SK-N-SH (cell line): Measurements from ENCODE around the gene PEX11G. TPM values are rescaled to one million over a fixed set of nuclear protein-coding genes. Genes with fewer than 3 reads are reported as not detected.

Experiments
- CTCF ChIA-PET: fragments of 300-600, 350-600 bp; formaldehyde crosslinking; extraction: SDS; loops from one replicate; lab custom pipeline; 2021; lab: Yijun Ruan, JAX
- POLR2A ChIA-PET: fragments of 350-600 bp; sonication (Branson Sonifier 250); formaldehyde crosslinking; extraction: SDS; loops from one replicate; lab custom pipeline; 2020; ENCODE audit warnings: antibody characterized with exemption, inconsistent platforms; lab: Yijun Ruan, JAX
- DNase-seq: peaks from one replicate; pipeline ENCODE4 v3.0.0; 2012
- H2AFZ ChIP-seq: fragments of 200-600 bp; sonication (generic); 2 replicates; pipeline ENCODE4 v1.8.1; 2016; ENCODE audit warnings: antibody characterized with exemption, mild to moderate bottlenecking, low read depth
- H3F3A ChIP-seq: fragments of 200-600 bp; sonication (generic); replicated peaks from 2 replicates; pipeline ENCODE3; 2016; ENCODE audit warnings: antibody characterized with exemption, mild to moderate bottlenecking; ENCODE audit not compliant: insufficient read depth
- H3K27ac ChIP-seq, 2 experiments: fragments of 200-500 bp in 1 of 2; fragments of 200-600 bp in 1 of 2; sonication (Bioruptor generic) in 1 of 2; sonication (generic), shearing (Covaris generic) in 1 of 2; 2 replicates each; pipeline versions ENCODE4 v1.5.1 to v1.6.1; 2014 to 2016; ENCODE audit warnings: low read depth in 2 of 2, inconsistent platforms in 1 of 2, low read length in 1 of 2, mild to moderate bottlenecking in 1 of 2, mixed read lengths in 1 of 2
- H3K27me3 ChIP-seq: fragments of 200-600 bp; sonication (generic), shearing (Covaris generic); 2 replicates; pipeline ENCODE4 v1.6.1; 2016; ENCODE audit warnings: mixed run types; ENCODE audit not compliant: insufficient read depth
- H3K36me3 ChIP-seq, 2 experiments: fragments of 200-500 bp in 1 of 2; fragments of 200-600 bp in 1 of 2; sonication (Bioruptor generic) in 1 of 2; sonication (generic) in 1 of 2; replicated peaks in 1 of 2; 2 replicates each; pipeline versions ENCODE3 to v1.5.1; 2014 to 2016; ENCODE audit warnings: low read length in 1 of 2, mild to moderate bottlenecking in 1 of 2; ENCODE audit not compliant: insufficient read depth in 2 of 2, control insufficient read depth in 1 of 2
- H3K4me1 ChIP-seq, 2 experiments: fragments of 200-500 bp in 1 of 2; fragments of 200-600 bp in 1 of 2; sonication (Bioruptor generic) in 1 of 2; sonication (generic), shearing (Covaris generic) in 1 of 2; 2 replicates each; pipeline versions ENCODE4 v1.5.1 to v1.6.1; 2014 to 2016; ENCODE audit warnings: low read depth in 1 of 2, low read length in 1 of 2, mixed run types in 1 of 2; ENCODE audit not compliant: insufficient read depth in 2 of 2, control insufficient read depth in 1 of 2
- H3K4me2 ChIP-seq: fragments of 200-600 bp; sonication (generic), shearing (Covaris generic); 2 replicates; pipeline ENCODE4 v1.6.1; 2017; ENCODE audit warnings: mixed run types
- H3K4me3 ChIP-seq, 2 experiments: fragments of 200-500 bp in 1 of 2; fragments of 200-600 bp in 1 of 2; sonication (Bioruptor generic) in 1 of 2; sonication (generic), shearing (Covaris generic) in 1 of 2; 2 replicates each; pipeline versions ENCODE4 v1.5.1 to v1.8.1; 2014 to 2016; ENCODE audit warnings: low read depth in 2 of 2, inconsistent platforms in 1 of 2, low read length in 1 of 2, mild to moderate bottlenecking in 1 of 2, mixed read lengths in 1 of 2, moderate library complexity in 1 of 2
- H3K79me2 ChIP-seq: fragments of 200-600 bp; sonication (generic); 2 replicates; pipeline ENCODE4 v1.8.1; 2017; ENCODE audit warnings: mild to moderate bottlenecking; ENCODE audit not compliant: insufficient read depth
- H3K9ac ChIP-seq: fragments of 200-600 bp; sonication (generic); 2 replicates; pipeline ENCODE4 v1.6.1; 2017; ENCODE audit warnings: mixed run types
- H3K9me2 ChIP-seq: fragments of 200-600 bp; sonication (generic); 2 replicates; pipeline ENCODE4 v1.6.1; 2017; ENCODE audit warnings: mixed run types
- H3K9me3 ChIP-seq: fragments of 200-600 bp; sonication (generic); 2 replicates; pipeline ENCODE4 v1.6.1; 2017; ENCODE audit warnings: mixed run types, mild to moderate bottlenecking, moderate library complexity
- H4K20me1 ChIP-seq: fragments of 200-600 bp; sonication (generic); 2 replicates; pipeline ENCODE4 v1.6.1; 2017; ENCODE audit warnings: mild to moderate bottlenecking, mixed run types; ENCODE audit not compliant: insufficient read depth
- CTCF ChIP-seq: fragments of 200-600 bp; sonication (generic); IDR thresholded peaks from 2 replicates; pipeline ENCODE4 v1.6.1; 2017; ENCODE audit warnings: antibody characterized with exemption, mild to moderate bottlenecking, moderate library complexity
- FOSL2 ChIP-seq: IDR thresholded peaks from 2 replicates; pipeline ENCODE4 v1.4.0; 2012; ENCODE audit warnings: low read depth, mild to moderate bottlenecking, moderate library complexity, borderline replicate concordance
- FOXM1 ChIP-seq: IDR thresholded peaks from 2 replicates; pipeline ENCODE4 v1.4.0; 2012; ENCODE audit warnings: low read depth, mild to moderate bottlenecking
- GATA2 ChIP-seq: sonication (generic); formaldehyde crosslinking; IDR thresholded peaks from 2 replicates; pipeline ENCODE4 v1.5.0; 2020; ENCODE audit warnings: mild to moderate bottlenecking, missing genetic modification reagents
- MEF2A ChIP-seq: IDR thresholded peaks from 2 replicates; pipeline ENCODE4 v1.4.0; 2012; ENCODE audit warnings: low read depth, borderline replicate concordance
- MXI1 ChIP-seq: IDR thresholded peaks from 2 replicates; pipeline ENCODE4 v1.6.1; 2012; ENCODE audit warnings: mild to moderate bottlenecking, low read depth, low read length, improper control_type of control experiment
- PBX3 ChIP-seq: IDR thresholded peaks from 2 replicates; pipeline ENCODE4; 2012
- POLR2AphosphoS5 ChIP-seq: IDR thresholded peaks from 2 replicates; pipeline ENCODE4 v1.6.1; 2012; ENCODE audit warnings: low read depth, low read length
- RAD21 ChIP-seq: IDR thresholded peaks from 2 replicates; pipeline ENCODE4 v1.6.1; 2012; ENCODE audit warnings: mild to moderate bottlenecking, low read length
- RCOR1 ChIP-seq: fragments of 150-350 bp; IDR thresholded peaks from 2 replicates; pipeline ENCODE4 v1.6.1; 2017; ENCODE audit warnings: antibody characterized with exemption, low read length
- REST ChIP-seq: IDR thresholded peaks from 2 replicates; pipeline ENCODE4 v1.6.1; 2012; ENCODE audit warnings: mild to moderate bottlenecking, low read depth, low read length, moderate library complexity
- RFX5 ChIP-seq: IDR thresholded peaks from 2 replicates; pipeline ENCODE4 v1.6.1; 2012; ENCODE audit warnings: mild to moderate bottlenecking, improper control_type of control experiment, low read length
- SIN3A ChIP-seq: IDR thresholded peaks from 2 replicates; pipeline ENCODE4 v1.6.1; 2012; ENCODE audit warnings: low read depth, mild to moderate bottlenecking, low read length, moderate library complexity, borderline replicate concordance
- WGBS: methylation state at CpG from one replicate; pipeline ENCODE4 v1.1.6; 2017; ENCODE audit warnings: low lambda C conversion rate; 5-methylcytosine and 5-hydroxymethylcytosine counted together
- polyA plus RNA-seq, 3 experiments: library from polyadenylated mRNA; depleted of rRNA; stranded (reverse); fragments of >200 nt; gene quantifications; 2 replicates each; pipeline ENCODE4 v1.2.3, GENCODE V29; 2012

PEX11G gene
- polyA plus RNA-seq, 1 of the 3 experiments (the other 2 are of a cell fraction), result 6.1 TPM

- Histone ChIP-seq H3K4me1 (peaks cover 4 to 9% of the 10 kb centered on the region in 2 experiments; a peak in 2 of 4 replicates), H3K4me2 (no peak overlapping the region), H3F3A (no peaks in the 10 kb centered on the region), H3K27ac (no peak overlapping the region), H3K27me3 (no peaks in the 10 kb centered on the region), H3K9me3 (no peaks in the 10 kb centered on the region), H3K4me3 (no peak overlapping the region), H2AFZ (no peak overlapping the region), H4K20me1 (no peaks in the 10 kb centered on the region), H3K79me2 (peaks cover 1% of the 10 kb centered on the region), H3K9ac (no peak overlapping the region), H3K9me2 (no peaks in the 10 kb centered on the region), H3K36me3 (peaks cover 0 to 3% of the 10 kb centered on the region in 2 experiments)
- WGBS, result 93% methylated on average over 5 of the region's 7 CpGs
- DNase-seq, result no peak
- ChIA-PET POLR2A (no interaction called here), CTCF (no interaction called here)
- TF ChIP-seq REST (no peak), RAD21 (no peak), CTCF (no peak), RCOR1 (no peak), MXI1 (no peak), POLR2AphosphoS5 (no peak), GATA2 (CRISPR knock-in tag) (no peak), FOSL2 (no peak), RFX5 (no peak), SIN3A (no peak), MEF2A (no peak), PBX3 (no peak), FOXM1 (no peak)
Observed at GRCh38 chr19:7528192-7528519, 39.3 kb upstream of the PEX11G start.
